H1 (cell line): ENCODE measurements around the gene DCP1B.

Source experiments
- ATF2 ChIP-seq: IDR thresholded peaks from 2 replicates; pipeline ENCODE4 v1.6.1; 2012; ENCODE audit warnings: low read length, inconsistent platforms
- CHD2 ChIP-seq: IDR thresholded peaks from 2 replicates; pipeline ENCODE4 v1.6.1; 2012; ENCODE audit warnings: low read length, improper control_type of control experiment
- CTCF ChIP-seq, 3 experiments: IDR thresholded peaks; 1 replicate in 2 of 3; 2 replicates in 1 of 3; pipeline versions ENCODE4 v1.5.1 to v1.6.1; 2011; ENCODE audit warnings: low read length in 3 of 3, mild to moderate bottlenecking in 3 of 3, inconsistent platforms in 2 of 3, low read depth in 1 of 3, moderate library complexity in 1 of 3; ENCODE audit not compliant: insufficient read depth in 1 of 3; ENCODE audit errors: control extremely low read depth in 1 of 3
- EZH2 ChIP-seq: fragments of 200-600 bp; sonication (generic); IDR thresholded peaks from 2 replicates; pipeline ENCODE4 v1.7.1; 2012; ENCODE audit warnings: low read depth, mild to moderate bottlenecking, moderate library complexity, low read length, inconsistent platforms; ENCODE audit not compliant: severe bottlenecking
- GTF2F1 ChIP-seq: IDR thresholded peaks from 2 replicates; pipeline ENCODE4 v1.6.1; 2012; ENCODE audit warnings: low read depth, low read length, improper control_type of control experiment, borderline replicate concordance
- JUND ChIP-seq: IDR thresholded peaks from 2 replicates; pipeline ENCODE4 v1.6.1; 2011; ENCODE audit warnings: mild to moderate bottlenecking, improper control_type of control experiment, low read length
- POLR2A ChIP-seq, 2 experiments: IDR thresholded peaks; 1 replicate in 1 of 2; 2 replicates in 1 of 2; pipeline ENCODE4 v1.6.1; 2011; ENCODE audit warnings: low read depth in 2 of 2, low read length in 2 of 2, mild to moderate bottlenecking in 2 of 2; ENCODE audit errors: control extremely low read depth in 1 of 2
- POLR2AphosphoS5 ChIP-seq: IDR thresholded peaks from 2 replicates; pipeline ENCODE4 v1.6.1; 2011; ENCODE audit warnings: low read depth, low read length
- RAD21 ChIP-seq, 2 experiments: IDR thresholded peaks in 1 of 2; conservative IDR thresholded peaks in 1 of 2; 2 replicates each; pipeline ENCODE4 v1.6.1; 2011; ENCODE audit warnings: low read depth in 2 of 2, low read length in 2 of 2, improper control_type of control experiment in 1 of 2, inconsistent platforms in 1 of 2, mild to moderate bottlenecking in 1 of 2, moderate library complexity in 1 of 2
- TF ChIP-seq, protein P1 (sequence below): IDR thresholded peaks from 2 replicates; pipeline ENCODE4 v1.6.1; 2012; ENCODE audit warnings: inconsistent platforms
- TF ChIP-seq, protein P2 (sequence below): IDR thresholded peaks from 2 replicates; pipeline ENCODE4 v1.6.1; 2011; ENCODE audit warnings: low read length, improper control_type of control experiment

DNA sequence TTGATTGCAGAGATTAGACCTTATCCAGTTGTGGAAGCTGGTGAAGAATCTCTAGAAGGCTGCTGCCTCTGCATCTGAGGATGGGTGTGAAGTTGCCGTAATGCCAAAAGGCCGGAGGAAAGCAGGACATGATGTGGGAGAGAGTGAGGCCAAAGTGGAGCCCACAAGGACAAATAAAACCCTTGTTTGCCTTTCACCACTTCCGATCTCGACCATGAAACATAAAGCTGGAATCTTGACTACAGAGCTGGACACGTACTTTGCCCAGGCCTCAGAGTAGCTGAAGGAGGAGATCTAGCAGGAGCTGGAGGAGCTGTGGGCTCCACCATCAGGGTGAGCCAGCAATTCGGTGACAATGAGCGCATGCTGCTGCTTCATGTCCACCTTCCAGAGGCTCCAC is 43.5 kb upstream of the DCP1B start:
- TF ChIP-seq CTCF (IDR thresholded peaks at IDR 0.05; ENCODE audit: control extremely low read depth in 1 of 3, insufficient read depth in 1 of 3, low read depth in 1 of 3, low read length in 3 of 3) (no peak), POLR2A (IDR thresholded peaks at IDR 0.05; ENCODE audit: control extremely low read depth in 1 of 2, low read depth in 2 of 2, low read length in 2 of 2) (no peak), EZH2 (no peak), JUND (no peak), POLR2AphosphoS5 (no peak), CHD2 (no peak), RAD21 (IDR thresholded peaks at IDR 0.05 in 1 of 2, conservative IDR thresholded peaks at IDR 0.05 in 1 of 2; ENCODE audit: low read depth in 2 of 2, low read length in 2 of 2) (no peak), ATF2 (no peak), GTF2F1 (no peak)
- TF ChIP-seq, protein P1, sequence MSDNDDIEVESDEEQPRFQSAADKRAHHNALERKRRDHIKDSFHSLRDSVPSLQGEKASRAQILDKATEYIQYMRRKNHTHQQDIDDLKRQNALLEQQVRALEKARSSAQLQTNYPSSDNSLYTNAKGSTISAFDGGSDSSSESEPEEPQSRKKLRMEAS: no peak
- TF ChIP-seq, protein P2, sequence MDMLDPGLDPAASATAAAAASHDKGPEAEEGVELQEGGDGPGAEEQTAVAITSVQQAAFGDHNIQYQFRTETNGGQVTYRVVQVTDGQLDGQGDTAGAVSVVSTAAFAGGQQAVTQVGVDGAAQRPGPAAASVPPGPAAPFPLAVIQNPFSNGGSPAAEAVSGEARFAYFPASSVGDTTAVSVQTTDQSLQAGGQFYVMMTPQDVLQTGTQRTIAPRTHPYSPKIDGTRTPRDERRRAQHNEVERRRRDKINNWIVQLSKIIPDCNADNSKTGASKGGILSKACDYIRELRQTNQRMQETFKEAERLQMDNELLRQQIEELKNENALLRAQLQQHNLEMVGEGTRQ: no peak
